HEK293T (cell line): ENCODE results near the gene SSR2.

ENCODE experiments used
- CTCF ChIA-PET: fragments of 350-600 bp; formaldehyde crosslinking; extraction: SDS; loops from one replicate; lab custom pipeline; 2021; ENCODE audit warnings: antibody characterized with exemption, inconsistent platforms; lab: Yijun Ruan, JAX
- POLR2A ChIA-PET: fragments of 350-600 bp; formaldehyde crosslinking; extraction: SDS; loops from one replicate; lab custom pipeline; 2020; ENCODE audit warnings: antibody characterized with exemption, inconsistent platforms; lab: Yijun Ruan, JAX
- DNase-seq: peaks from one replicate; pipeline ENCODE4 v3.0.0; 2012; ENCODE audit warnings: mixed read lengths; ENCODE audit errors: extremely low spot score
- ARNT ChIP-seq: fragments of 450-650 bp; IDR thresholded peaks from 2 replicates; pipeline ENCODE4 v1.6.1; 2017; ENCODE audit warnings: mild to moderate bottlenecking
- BHLHE40 ChIP-seq: fragments of 450-650 bp; IDR thresholded peaks from 2 replicates; pipeline ENCODE4 v1.6.1; 2016; ENCODE audit warnings: mild to moderate bottlenecking, moderate library complexity, borderline replicate concordance
- CTBP1 ChIP-seq: fragments of 450-650 bp; IDR thresholded peaks from 2 replicates; pipeline ENCODE4 v1.6.1; 2016; ENCODE audit warnings: borderline replicate concordance
- ELF4 ChIP-seq: fragments of 450-650 bp; IDR thresholded peaks from 2 replicates; pipeline ENCODE4 v1.6.1; 2017; ENCODE audit warnings: antibody characterized with exemption
- FOXA1 ChIP-seq: fragments of 450-650 bp; IDR thresholded peaks from 2 replicates; pipeline ENCODE4 v1.6.1; 2016; ENCODE audit warnings: mild to moderate bottlenecking
- FOXK2 ChIP-seq: fragments of 450-650 bp; IDR thresholded peaks from 2 replicates; pipeline ENCODE4 v1.6.1; 2016; ENCODE audit warnings: mild to moderate bottlenecking
- FOXM1 ChIP-seq: fragments of 450-650 bp; IDR thresholded peaks from 2 replicates; pipeline ENCODE4 v1.6.1; 2017; ENCODE audit warnings: mild to moderate bottlenecking, borderline replicate concordance
- HDGF ChIP-seq: fragments of 450-650 bp; IDR thresholded peaks from 2 replicates; pipeline ENCODE4 v1.6.1; 2017; ENCODE audit warnings: antibody characterized with exemption, borderline replicate concordance
- L3MBTL2 ChIP-seq: fragments of 450-650 bp; conservative IDR thresholded peaks from 2 replicates; pipeline ENCODE4 v1.6.1; 2016; ENCODE audit warnings: mild to moderate bottlenecking
- LEF1 ChIP-seq: fragments of 450-650 bp; IDR thresholded peaks from 2 replicates; pipeline ENCODE4 v1.6.1; 2017; ENCODE audit warnings: mild to moderate bottlenecking, borderline replicate concordance
- NFRKB ChIP-seq: fragments of 450-650 bp; IDR thresholded peaks from 2 replicates; pipeline ENCODE4 v1.6.1; 2016; ENCODE audit warnings: mild to moderate bottlenecking, moderate library complexity
- SP1 ChIP-seq: fragments of 450-650 bp; IDR thresholded peaks from 2 replicates; pipeline ENCODE4 v1.6.1; 2017
- SUZ12 ChIP-seq: fragments of 450-650 bp; IDR thresholded peaks from 2 replicates; pipeline ENCODE4 v1.6.1; 2016; ENCODE audit warnings: mild to moderate bottlenecking
- TARDBP ChIP-seq: fragments of 450-650 bp; IDR thresholded peaks from 2 replicates; pipeline ENCODE4 v1.6.1; 2016
- ZNF384 ChIP-seq: fragments of 450-650 bp; IDR thresholded peaks from 2 replicates; pipeline ENCODE4 v1.6.1; 2016
- TF ChIP-seq, protein P1 (sequence below): fragments of 450-650 bp; IDR thresholded peaks from 2 replicates; pipeline ENCODE4 v1.6.1; 2016

Gene SSR2

GRCh38 chr1:156020293-156021092 is at the start of gene SSR2:
SSR2 (minus strand) TSS chr1:156020951; CDS start chr1:156020167, 784 bp downstream.
- ChIA-PET POLR2A (interaction anchor here (0.8 to 2.6 kb wide), 10 partner anchors 9 to 90 kb away, joined by 3 to 12 read pairs (median 4); partner anchors contain the start of gene ARHGEF2), CTCF (interaction anchor here (0.9 to 2.4 kb wide), 3 partner anchors 9 to 46 kb away, joined by 3 to 11 read pairs (median 4); no protein-coding TSS in a partner anchor)
- peak; percentile 98 for DNase-seq
- TF ChIP-seq BHLHE40 (no peak), ELF4 (peak; percentile 75)

- TF ChIP-seq ARNT: no peak
- no peak for TF ChIP-seq LEF1
- no peak for TF ChIP-seq ELF4
- TF ChIP-seq, protein P1, sequence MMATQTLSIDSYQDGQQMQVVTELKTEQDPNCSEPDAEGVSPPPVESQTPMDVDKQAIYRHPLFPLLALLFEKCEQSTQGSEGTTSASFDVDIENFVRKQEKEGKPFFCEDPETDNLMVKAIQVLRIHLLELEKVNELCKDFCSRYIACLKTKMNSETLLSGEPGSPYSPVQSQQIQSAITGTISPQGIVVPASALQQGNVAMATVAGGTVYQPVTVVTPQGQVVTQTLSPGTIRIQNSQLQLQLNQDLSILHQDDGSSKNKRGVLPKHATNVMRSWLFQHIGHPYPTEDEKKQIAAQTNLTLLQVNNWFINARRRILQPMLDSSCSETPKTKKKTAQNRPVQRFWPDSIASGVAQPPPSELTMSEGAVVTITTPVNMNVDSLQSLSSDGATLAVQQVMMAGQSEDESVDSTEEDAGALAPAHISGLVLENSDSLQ: no peak
- no peak for TF ChIP-seq FOXA1
- no peak for TF ChIP-seq L3MBTL2
- no peak for TF ChIP-seq FOXK2
- no peak for TF ChIP-seq SP1
- TF ChIP-seq SUZ12: no peak
- TF ChIP-seq ZNF384: no peak
- no peak for TF ChIP-seq FOXM1
- TF ChIP-seq CTBP1: no peak
- no peak for TF ChIP-seq NFRKB
- no peak for TF ChIP-seq HDGF
- TF ChIP-seq BHLHE40: no peak
- TF ChIP-seq TARDBP: no peak
- CTCF ChIA-PET: no interaction called here
- POLR2A ChIA-PET: no interaction called here
- DNase-seq: no peak
Observed at GRCh38 chr1:156070548-156070947, 49.8 kb upstream of the SSR2 start.

- CTCF ChIA-PET: no interaction called here
- no peak for DNase-seq
- TF ChIP-seq ELF4 (no peak), FOXK2 (no peak), SP1 (no peak), BHLHE40 (no peak), CTBP1 (no peak), HDGF (no peak), FOXA1 (no peak), NFRKB (no peak), ZNF384 (no peak), ARNT (no peak), L3MBTL2 (no peak), LEF1 (no peak), FOXM1 (no peak), TARDBP (no peak), SUZ12 (no peak)
- TF ChIP-seq, protein P1: no peak
- POLR2A ChIA-PET: no interaction called here
Observed at GRCh38 chr1:156069490-156070455, 49.0 kb upstream of the SSR2 start.

GRCh38 chr1:156067262-156067661 is 46.5 kb upstream of the SSR2 start:
- POLR2A ChIA-PET: interaction anchor here (1.4 to 1.6 kb wide), 2 partner anchors 41 to 46 kb away, joined by 5 to 6 read pairs; no protein-coding TSS in a partner anchor
- no peak for DNase-seq
- CTCF ChIA-PET: interaction anchor here (0.9 to 3.0 kb wide), 11 partner anchors 8 to 207 kb away, joined by 3 to 18 read pairs (median 8); partner anchors contain the start of genes ARHGEF2 and SYT11
- TF ChIP-seq NFRKB (no peak), ZNF384 (no peak), L3MBTL2 (no peak), FOXM1 (no peak), FOXK2 (no peak), BHLHE40 (no peak), HDGF (no peak), ARNT (no peak), TARDBP (no peak), ELF4 (no peak), FOXA1 (no peak)
- TF ChIP-seq, protein P1: no peak

GRCh38 chr1:156065871-156066270 is 45.1 kb upstream of the SSR2 start:
- POLR2A ChIA-PET: interaction anchor here (0.8 to 1.6 kb wide), 5 partner anchors 17 to 131 kb away, joined by 3 to 6 read pairs (median 5); partner anchors contain the start of gene MEX3A
- CTCF ChIA-PET: interaction anchor here (0.5 to 3.0 kb wide), 22 partner anchors 9 to 322 kb away, joined by 3 to 18 read pairs (median 4); partner anchors contain the start of genes ARHGEF2 and UBQLN4
- no peak for DNase-seq
- no peak for TF ChIP-seq FOXM1
- TF ChIP-seq ARNT: no peak
- no peak for TF ChIP-seq FOXA1
